Dermis blood vessel endothelial cell (primary cell): Measurements from ENCODE around the gene CARD6. TPM values are rescaled to one million over a fixed set of nuclear protein-coding genes. Genes with fewer than 3 reads are reported as not detected.
A peak's percentile ranks its signal among the peaks of the same experiment; 100 is the strongest.
"Not testable (repeated sequence)": the region's sequence is repeated elsewhere in the genome, so short reads cannot be mapped to it uniquely, and the experiment has no call there.

Experiments
- DNase-seq: peaks from one replicate; pipeline ENCODE4 v3.0.0; 2010
- total RNA-seq: library from RNA; depleted of rRNA; stranded (reverse); fragments of >200 nt; gene quantifications from 2 replicates; pipeline ENCODE4 v1.2.3, GENCODE V29; 2014

CARD6 gene, protein sequence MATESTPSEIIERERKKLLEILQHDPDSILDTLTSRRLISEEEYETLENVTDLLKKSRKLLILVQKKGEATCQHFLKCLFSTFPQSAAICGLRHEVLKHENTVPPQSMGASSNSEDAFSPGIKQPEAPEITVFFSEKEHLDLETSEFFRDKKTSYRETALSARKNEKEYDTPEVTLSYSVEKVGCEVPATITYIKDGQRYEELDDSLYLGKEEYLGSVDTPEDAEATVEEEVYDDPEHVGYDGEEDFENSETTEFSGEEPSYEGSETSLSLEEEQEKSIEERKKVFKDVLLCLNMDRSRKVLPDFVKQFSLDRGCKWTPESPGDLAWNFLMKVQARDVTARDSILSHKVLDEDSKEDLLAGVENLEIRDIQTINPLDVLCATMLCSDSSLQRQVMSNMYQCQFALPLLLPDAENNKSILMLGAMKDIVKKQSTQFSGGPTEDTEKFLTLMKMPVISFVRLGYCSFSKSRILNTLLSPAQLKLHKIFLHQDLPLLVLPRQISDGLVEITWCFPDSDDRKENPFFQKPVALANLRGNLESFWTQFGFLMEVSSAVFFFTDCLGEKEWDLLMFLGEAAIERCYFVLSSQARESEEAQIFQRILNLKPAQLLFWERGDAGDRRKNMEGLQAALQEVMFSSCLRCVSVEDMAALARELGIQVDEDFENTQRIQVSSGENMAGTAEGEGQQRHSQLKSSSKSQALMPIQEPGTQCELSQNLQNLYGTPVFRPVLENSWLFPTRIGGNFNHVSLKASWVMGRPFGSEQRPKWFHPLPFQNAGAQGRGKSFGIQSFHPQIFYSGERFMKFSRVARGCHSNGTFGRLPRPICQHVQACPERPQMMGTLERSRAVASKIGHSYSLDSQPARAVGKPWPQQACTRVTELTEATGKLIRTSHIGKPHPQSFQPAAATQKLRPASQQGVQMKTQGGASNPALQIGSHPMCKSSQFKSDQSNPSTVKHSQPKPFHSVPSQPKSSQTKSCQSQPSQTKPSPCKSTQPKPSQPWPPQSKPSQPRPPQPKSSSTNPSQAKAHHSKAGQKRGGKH
- total RNA-seq, result 39.6 and 44.6 TPM in 2 replicates

DNA sequence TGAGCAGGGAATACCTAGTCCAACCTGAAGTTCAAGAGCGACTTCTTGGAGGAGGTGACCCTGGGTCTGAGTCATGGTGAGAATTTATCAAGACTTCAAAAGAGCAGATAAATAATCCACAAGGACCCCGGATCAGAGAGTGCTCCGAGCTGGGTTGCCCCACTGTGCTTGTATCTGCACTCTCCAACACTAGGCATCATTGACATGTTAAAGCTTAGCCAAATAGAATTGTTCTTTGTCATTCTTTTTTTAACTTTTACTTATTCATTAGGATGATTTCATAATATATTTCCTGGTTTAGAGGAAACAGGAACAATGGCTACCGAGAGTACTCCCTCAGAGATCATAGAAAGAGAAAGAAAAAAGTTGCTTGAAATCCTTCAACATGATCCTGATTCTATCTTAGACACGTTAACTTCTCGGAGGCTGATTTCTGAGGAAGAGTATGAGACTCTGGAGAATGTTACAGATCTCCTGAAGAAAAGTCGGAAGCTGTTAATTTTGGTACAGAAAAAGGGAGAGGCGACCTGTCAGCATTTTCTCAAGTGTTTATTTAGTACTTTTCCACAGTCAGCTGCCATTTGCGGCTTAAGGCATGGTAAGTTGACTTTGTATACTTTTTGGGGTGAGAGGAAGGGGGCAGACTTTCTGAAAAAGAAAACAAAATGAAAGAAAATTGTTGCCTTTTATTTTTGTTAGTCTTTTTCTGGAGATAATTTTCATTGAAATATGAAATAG lies at the start of gene CARD6:
TSS of gene CARD6 (plus strand) at position 300 of the 738 bp plus-strand sequence. CDS start at position 316, 16 bp downstream.
- peak; percentile 74 for DNase-seq

DNA sequence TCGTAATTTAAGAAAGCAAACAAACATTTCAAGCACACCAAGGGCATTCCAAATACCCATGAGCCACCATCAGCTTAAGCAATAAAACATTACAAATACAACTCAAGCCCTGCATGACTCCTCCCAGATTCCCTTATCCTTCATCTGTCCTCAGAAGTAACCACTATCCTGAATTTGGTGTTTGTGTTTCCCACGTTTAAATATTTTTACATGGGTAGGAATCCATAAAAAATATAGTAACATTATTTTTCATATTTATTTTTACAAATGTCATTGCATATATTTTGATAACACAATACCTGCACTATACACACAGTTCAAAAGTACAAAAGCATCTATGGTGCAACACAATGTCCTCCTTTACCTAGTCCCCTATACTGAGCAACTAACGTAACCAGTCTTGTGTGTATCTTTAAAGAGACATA lies 49.4 kb upstream of the CARD6 start:
- no peak for DNase-seq

DNA sequence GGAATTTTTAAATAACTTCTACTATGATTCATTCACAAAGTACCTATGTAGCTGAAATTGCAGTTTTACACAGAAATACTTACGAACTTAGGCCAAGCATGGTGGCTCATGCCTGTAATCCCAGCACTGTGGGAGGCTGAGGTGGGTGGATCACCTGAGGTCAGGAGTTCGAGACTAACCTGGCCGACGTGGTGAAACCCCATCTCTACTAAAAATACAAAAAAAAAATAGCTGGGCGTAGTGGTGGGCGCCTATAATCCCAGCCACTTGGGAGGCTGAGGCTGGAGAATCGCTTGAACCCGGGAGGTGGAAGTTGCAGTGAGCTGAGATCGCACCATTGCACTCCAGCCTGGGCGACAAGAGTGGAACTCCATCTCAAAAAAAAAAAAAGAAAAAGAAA lies 48.5 kb upstream of the CARD6 start:
- not testable (repeated sequence) for DNase-seq

GRCh38 chr5:40794340-40794739 lies 46.8 kb upstream of the CARD6 start:
- not testable (repeated sequence) for DNase-seq

- not testable (repeated sequence) for DNase-seq
These were observed 46.3 kb upstream of the CARD6 start for GRCh38 chr5:40794877-40795276.

DNA sequence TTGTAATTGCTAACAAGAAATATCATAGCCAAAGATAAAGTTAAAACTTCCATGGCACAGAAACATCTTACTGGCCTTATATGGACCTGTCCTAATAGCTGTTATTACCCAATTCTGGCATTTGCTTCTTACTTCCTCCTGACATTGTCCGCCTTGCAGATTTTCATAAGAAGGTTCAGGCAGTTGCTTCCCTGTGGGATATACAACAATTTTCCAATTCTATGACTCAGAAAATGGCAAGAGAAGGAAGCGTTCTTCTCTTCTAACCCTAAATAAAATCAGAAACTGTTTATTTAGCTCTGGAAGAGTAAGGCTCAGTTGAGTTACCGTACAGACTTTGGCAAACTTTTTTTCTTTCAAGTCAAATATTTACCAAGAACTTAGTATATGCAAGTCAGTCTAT lies 44.7 kb upstream of the CARD6 start:
- peak; percentile 55 for DNase-seq

DNA sequence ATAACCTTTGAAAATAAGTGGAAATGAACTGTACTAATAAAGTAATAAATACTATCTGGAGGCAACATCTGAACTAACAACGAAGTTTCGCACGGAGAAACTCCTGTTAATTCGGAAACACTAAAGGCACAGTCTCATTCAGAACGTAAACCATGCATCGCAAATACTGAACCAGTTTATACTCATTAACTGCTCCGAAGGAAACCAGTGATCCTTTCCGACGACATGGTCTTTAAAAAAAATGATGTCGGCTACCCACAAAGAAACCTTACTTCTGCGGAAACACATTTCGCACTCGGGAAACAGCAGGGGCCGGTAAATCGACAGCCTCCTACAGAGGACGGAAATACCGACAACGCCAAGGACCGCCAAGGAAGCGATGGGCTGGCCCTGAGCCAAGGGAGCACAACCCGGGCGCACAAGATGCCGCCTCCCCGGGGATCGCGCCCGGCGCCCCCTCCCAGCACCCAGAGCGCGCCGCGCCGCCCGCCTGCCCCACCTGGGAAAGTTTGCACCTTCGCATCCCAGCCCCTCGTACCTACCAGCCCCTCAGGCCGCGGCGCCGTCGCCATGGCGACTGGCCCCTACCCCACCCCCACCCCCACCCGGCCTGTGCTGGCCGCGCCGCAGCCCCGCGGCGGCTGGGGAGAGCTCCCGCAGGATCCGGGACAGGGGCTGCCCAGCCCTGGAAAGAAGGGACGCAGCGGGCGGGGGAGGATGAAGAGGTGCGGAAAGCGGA lies 43.7 kb upstream of the CARD6 start:
- DNase-seq, result peak; percentile 96

- DNase-seq, result peak; percentile 93
These were observed 43.0 kb upstream of the CARD6 start, which contains the start of gene PRKAA1 for GRCh38 chr5:40798012-40798800. Gene PRKAA1, minus strand, starts transcription at chr5:40798374. Its CDS starts 185 bp downstream, at chr5:40798189.

GRCh38 chr5:40798801-40799210 lies 42.4 kb upstream of the CARD6 start:
- peak; percentile 73 for DNase-seq

GRCh38 chr5:40799258-40799657 lies 41.9 kb upstream of the CARD6 start:
- DNase-seq, result no peak

GRCh38 chr5:40801771-40802562 lies 39.2 kb upstream of the CARD6 start:
- no peak for DNase-seq

DNA sequence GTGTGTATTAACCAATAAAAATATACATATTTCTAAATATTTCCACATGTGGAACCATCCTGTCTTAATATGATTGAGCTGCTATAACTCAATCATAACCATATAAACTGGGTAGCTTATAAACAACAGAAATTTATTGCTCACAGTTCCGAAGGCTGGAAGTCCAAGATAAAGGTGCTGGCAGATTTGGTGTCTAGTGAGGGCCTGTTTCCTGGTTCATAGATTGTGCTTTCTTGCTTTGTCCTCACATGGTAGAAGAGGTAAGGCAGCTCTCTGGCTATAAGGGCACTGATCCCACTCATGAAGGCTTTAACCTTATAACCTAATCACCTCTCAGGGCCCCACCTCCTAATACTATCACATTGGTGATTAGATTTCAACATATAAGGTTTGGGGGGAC lies 29.0 kb upstream of the CARD6 start:
- DNase-seq, result no peak

- no peak for DNase-seq
These were observed 27.4 kb upstream of the CARD6 start for GRCh38 chr5:40813698-40814281.

DNA sequence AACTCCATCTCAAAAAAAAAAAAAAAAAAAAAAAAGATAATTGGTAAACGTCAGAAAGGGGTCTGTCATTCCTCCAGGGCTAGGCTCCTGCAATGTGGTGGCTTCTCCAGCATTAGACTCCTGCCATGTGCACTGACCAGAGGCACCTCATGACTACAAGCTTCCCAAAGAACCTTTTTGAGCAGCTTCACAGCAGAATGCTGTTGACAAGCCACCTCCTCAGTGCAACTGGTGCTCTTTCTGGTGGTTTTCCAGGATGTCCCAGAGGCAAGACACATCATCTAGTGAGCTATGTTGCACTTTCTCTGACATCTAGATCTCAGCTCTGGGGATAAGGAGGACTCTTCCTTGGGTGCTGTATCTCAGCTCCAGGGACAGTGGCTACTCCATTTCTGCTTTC lies 17.7 kb upstream of the CARD6 start:
- no peak for DNase-seq

DNA sequence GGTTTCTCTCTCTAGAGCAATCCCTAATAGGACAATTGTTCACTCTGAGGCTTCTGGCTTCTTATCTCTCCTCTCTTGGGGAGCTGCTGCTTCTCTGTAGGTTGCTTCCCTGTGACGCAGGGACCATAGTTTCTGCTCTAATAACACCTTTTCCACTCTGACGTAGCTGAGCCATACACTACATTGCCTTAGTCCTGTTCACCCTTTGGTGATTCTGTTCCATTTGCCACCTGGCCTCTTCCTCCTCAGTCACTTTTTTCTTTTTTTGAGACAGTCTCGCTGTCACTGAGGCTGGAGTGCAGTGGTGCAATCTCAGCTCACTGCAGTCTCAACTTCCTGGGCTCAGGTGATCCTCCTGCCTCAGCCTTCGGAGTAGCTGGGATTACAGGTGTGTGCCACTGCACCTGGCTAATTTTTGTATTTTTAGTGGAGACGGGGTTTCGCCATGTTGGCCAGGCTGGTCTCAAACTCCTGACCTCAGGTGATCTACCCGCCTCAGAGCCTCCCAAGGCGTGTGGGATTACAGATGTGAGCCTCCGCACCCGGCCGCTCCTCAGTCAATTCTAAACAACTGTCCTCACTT lies 15.6 kb upstream of the CARD6 start:
- not testable (repeated sequence) for DNase-seq

GRCh38 chr5:40826489-40827187 lies 14.5 kb upstream of the CARD6 start:
- no peak for DNase-seq

GRCh38 chr5:40827188-40827977 lies 13.8 kb upstream of the CARD6 start:
- no peak for DNase-seq
